ENCODE results near the gene LURAP1L.

LURAP1L gene

DNA sequence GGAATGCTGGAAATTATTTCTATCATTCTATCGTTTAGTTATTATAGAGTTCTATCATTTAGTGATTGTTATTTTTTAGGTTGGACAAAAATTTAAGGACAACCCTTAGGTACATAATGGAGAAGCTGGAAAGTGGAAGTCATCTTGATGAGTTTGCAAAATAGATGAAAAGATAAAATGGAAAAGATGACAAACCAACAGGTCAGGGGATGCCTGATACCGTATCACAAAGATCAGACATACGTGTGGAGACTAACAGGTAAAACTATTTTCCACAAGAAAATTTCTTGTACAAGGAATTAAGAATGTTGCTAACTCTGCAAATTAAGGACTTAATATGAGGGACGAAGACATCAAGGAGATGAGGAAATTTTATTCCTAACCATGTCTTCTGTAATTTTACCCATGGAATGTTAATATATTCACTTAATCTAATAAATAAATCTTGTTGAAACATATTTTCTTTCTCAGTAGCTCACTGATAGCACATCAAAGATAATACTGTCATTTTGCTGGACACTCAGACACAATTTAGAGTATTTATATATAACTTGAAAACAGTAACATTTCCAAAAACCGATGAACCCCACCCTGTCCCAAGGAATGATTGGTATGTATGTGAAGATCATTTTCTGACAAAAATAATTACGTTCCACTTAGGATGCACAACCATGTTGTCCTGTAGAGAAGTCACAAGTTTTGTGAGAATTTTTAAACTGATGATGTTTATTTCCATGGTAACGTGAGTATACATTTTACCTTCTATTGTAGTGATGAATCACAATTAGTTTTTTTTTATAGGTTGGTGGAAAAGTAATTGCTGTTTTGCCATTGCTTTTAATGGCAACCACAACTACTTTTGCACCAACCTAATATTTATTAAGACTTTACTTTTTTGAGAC lies 2.6 kb downstream of the LURAP1L start:
- DNase-seq: no peak

DNA sequence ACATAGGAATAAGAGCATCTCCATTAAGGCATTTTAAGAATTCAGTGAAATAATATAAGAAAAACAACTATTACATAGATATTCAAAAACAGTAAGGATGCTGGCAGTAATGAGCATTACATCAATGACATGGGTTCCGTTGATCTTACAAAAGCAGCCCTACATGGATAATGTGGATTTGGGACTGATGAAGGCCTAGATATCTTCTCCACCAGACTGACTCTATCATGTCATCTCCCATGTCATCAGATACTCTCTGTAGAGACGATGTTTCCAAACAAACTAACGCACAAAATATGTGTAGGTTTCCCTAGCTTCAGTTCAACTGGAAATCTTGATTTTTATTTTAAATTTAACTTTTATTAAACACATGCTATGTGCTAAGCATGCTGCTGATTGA lies 3.6 kb downstream of the LURAP1L start:
- no peak for DNase-seq

DNA sequence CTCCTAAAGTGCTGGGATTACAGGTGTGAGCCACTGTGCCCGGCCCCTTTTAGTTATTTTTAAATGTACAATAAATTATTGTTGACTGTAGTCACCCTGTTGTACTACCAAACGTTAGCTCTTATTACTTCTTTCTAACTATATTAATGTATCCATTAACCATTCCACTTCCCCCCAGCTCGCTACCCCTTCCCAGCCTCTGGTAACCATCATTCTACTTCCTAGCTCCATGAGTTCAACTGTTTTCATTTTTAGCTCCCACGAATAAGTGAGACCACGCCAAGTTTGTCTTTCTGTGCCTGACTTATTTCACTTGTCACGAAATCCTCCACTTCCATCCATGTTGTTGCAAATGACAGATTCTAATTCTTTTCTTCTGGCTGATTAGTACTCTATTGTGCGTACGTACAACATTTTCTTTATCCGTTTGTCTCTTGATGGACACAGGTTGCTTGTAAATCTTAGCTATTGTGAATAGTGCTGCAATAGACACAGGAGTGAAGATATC lies 6.5 kb downstream of the LURAP1L start:
- DNase-seq: no peak

DNA sequence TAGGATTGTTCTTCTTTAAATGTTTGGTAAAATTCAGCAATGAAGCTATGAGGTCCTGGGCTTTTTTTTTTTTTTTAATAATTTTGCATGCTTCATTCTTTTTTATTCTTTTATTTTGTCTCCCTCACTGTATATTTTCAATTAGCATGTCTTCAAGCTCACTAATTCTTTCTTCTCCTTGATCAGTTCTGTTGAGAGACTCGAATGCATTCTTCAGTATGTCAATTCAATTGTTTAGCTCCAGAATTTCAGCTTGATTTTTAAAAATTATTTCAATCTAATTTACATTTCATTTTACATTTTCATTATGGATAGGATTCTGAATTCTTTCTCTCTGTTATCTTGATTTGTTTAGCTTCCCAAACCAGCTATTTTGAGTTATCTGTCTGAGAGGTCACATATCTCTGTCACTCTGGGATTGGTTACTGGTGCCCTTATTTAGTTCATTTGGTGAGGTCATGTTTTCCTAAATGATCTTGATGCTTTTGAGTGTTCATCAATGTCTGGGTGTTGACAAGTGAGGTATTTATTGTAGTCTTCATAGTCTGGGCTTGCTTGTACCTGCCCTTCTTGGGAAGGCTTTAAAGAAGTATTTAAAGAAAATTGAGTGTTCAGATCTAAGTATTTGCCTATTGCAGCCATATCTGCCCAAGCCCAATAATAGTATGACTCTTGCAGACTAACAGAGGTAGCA lies 9.1 kb downstream of the LURAP1L start:
- no peak for DNase-seq

DNA sequence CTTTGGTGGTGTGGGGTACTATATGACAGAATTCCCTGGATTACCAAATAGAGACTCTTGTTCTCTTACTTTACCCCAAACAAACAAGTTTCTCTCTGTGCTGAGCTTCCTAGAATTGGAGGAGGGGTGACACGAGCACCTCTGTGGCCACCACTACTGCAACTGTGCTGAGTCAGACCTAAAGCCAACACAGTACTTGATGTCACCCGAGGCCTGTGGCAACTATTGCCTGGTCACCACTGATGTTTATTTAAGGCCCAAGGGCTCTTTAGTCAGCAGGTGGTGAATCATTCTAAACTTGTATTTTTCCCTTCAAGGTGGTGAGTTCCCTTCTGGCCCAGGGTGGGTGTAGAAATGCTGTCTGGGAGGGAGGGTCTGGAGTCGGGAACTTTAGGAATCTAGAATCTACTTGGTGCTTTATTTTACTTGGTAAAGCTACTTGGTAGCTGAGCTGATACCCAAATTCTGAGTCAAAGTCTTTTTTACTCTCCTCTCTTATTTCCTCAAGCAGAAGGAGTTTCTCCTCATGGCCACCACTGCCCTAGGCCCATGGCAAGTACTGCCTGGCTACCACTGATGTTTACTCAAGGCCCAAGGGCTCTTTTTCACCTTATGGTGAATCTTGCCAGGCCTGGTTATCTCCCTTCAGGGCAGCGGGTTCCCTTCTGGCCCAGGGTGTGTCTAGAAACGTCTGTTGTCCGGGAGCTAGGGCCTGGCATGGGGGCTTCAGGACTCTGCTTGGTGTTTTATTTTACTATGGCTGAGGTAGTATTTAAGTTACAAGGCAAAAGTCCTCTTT lies 9.8 kb downstream of the LURAP1L start:
- no peak for DNase-seq

DNA sequence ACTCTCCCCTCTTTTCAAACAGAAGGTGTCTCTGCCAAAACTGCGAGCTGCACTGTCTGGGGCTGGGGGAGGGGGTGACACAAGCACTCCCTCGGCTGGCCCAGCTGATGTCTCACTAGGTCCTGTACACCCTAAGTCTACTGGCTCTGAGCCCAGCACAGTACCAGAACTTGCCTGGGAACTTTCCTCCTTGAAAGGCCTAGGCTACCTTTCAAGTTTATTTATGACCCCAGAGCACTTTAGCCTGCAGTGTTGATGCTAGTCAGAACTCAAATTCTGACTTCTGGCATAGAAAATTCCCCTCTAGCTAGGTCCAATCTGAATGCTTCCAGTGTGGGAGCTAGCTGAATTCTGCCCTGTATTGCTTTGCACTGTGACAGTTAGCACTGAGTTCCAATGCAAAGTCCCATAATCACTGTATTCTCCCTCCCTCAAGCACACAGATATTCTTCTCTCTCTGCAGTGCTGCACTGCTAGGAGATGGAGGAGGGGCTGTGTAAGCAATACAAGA lies 10.5 kb downstream of the LURAP1L start:
- no peak for DNase-seq

DNA sequence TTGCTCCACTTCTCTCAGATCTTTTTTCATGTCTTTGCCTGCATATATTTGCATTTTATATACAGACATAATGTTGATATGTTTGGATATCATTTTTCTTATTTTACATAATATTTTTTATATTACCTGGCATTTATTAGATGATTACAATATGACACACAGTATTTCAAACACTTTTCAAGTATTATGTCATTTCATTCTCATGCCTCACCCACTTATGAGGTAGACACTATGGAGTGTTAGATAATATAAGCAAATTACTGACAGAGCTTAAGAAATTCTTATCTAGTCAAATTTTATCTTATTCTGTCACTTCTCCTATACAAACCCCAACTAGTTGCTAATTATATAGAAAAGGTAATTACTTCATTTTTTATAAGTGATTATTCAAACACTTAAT lies 11.1 kb downstream of the LURAP1L start:
- DNase-seq: no peak

DNA sequence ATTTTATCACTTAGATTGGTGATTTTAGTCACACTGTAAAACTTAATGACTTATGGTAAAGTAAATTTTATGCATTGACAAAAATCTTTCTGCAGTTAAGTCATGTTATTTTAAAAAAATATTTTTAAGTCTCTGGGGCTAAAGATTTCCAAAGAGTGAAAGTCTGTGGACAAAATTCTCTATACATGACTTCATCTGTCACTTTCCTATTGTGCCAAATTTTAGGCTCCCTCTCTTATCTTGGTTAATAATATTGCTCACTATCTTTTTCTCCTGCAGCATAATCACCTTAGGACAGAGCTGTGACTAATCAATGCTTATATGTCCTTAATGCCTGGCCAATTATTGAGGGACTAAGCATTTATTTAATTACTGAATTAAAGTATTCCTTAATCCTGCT lies 15.2 kb downstream of the LURAP1L start:
- DNase-seq: no peak

DNA sequence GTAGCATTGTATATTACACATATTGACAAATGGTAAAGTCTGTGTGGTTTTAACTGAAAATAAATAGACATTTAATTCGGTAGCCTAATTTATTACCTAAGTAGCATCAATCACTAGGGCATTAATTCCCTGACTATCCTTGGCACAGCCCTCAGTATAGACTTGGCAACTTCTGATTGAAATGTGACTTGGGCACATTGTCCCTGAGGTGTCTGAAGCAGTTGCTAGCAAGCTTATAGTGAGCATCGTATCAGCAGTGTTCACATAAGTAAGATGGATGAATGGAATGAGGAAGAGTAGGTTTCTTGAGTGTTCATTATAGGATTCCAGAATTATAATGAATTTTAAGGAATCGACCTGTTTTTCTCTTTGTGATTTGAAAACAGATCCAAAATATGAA lies 16.1 kb downstream of the LURAP1L start:
- DNase-seq: no peak

DNA sequence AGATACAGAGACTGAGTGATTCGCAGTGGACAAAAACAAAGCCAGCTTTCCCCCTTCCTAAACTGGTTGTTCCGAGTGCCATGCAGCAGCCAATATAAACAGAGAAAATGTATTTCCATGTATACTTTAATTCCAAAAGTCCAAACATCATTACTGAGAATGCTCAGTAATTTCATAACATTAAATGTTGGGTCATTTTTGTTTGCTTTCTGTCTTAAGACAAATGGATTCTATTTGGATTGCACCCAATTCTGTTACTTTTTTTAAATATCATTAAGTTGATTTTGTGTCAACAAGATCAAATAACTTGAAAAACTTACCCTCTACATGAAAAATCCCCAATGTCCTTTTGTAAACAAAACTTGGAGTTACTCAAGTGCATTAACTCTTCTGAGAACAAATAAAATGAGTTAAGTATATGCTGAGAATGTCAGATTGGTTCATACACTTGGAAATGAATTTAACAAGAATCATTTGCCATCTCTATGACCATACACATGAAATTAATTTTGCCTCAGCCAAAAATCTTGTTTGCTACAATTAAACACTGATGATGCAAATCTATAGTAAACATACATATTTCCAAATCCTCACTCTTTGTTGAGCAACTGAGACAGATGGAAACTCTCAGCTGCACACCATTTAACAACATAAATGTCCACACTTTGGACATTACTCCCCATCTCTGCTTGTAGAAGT lies 19.4 kb downstream of the LURAP1L start:
- DNase-seq: no peak

DNA sequence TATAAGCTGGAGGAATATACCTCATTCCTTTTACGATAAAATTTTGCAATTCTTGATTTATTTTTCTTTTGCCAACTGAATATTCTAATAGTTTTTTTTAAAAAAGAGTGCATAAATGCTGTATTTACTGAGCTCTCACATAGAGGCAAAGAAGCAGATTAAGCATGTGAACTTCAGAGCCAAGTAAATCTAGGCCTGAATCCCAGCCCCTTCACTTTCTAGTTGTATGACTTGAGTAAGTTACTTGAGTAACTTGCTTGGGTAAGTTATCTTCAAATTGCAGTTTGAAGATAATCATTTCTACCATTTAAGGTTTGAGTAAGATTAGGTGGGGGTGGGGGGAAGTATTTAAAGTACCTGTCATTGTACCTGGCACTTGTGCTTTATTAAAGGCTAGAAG lies 21.8 kb downstream of the LURAP1L start:
- DNase-seq: no peak

DNA sequence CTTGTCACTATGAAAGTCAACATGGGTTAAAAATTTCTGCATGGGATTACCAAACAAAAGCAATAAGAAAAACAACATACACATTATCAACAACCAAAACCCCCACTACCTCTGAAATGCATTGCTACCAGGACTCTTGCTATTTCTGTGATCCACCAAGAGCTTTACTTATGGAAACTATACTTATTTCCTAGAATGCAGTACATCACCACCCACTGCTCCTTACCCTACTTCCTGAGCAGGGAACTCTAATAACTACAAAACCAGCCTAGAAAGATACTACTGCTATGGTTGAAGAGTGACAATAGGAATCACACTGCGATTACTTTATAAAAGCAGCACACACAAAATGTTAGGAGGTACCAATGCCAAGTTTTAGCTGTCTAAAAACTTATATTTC lies 22.2 kb downstream of the LURAP1L start:
- DNase-seq: no peak

DNA sequence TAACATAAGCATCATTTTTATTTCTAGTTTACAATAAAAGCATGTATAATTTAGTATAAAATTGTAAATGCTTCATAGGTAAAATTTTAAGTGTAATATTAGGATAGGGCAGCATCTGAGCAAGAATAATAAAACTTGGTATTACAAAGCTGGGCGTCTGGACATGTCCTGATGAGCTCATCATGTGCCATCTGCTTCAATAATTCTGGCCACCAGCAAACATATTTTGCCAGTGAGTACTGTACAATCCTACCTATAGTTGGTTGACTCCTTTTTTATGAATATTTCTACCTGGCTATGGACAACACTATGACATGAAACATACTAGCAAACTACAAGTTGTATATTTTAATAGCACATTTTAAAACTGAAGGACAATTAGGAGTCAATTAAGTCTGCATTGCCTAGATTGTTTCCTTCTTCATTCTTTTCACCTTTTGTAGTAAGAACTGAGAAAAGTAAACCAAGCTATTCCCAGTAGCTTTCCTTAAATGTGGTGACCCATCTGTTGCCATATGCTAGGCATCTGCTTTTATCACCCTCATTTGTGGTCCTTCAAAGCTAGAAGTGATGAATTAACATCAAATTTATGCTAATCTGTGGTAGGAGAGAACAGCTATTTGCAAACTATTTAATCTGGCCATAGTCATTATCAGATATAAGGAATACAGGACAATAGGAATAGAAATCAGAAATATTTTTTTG lies 23.4 kb downstream of the LURAP1L start:
- DNase-seq: no peak

DNA sequence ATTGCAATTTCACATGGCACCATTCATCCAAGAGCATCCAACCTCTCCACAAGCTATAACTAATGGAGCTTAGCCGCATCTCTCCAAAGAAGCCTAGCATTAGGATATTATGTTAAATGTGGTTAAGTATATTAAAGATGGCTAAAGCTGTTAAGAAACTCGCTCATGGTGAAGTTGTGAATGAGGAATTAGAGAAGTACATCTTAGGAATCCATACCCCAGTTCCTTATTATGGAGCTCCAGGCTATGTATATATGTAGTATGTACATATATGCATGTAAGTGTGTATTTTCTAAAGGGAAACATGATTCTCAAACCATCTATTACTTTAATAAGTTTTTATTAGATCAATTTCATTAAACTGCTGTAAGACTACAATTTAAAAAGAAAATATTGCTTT lies 26.4 kb downstream of the LURAP1L start:
- no peak for DNase-seq

DNA sequence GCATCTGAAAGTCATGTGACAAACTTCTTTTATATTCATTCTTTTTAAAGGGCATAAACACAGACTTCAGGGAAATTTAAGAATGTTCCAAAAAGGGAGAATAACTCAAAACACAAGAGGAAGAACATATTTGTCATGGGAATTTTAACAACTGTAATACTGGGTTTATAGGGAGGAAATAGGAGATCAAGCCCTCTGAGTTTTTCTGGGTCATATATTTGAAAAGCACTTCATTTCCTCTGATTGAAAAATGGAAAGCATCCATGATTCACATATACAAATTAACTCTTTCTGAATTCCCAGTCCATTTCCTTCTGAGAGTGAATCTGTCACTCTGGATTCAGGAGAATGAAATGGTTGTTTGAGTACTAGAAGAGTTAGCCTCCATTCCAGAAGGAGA lies 26.8 kb downstream of the LURAP1L start:
- DNase-seq: no peak

DNA sequence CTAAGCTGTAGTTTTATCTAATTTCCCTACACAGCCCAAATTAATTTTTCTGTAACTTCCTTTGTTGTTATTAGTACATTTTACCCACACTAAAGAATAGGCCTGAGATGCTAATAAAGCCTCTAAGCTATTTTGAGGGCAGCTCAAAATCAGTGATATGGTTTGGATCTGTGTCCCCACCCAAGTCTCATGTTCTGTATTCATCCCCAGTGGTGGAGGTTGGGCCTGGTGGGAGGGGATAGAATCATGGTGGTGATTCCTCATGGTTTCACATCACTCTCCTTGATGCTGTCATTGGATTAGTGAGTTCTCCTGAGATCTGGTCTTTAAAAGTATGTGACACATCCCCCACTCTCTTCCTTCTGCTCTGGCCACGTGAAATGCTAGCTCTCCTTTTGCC lies 27.3 kb downstream of the LURAP1L start:
- no peak for DNase-seq

DNA sequence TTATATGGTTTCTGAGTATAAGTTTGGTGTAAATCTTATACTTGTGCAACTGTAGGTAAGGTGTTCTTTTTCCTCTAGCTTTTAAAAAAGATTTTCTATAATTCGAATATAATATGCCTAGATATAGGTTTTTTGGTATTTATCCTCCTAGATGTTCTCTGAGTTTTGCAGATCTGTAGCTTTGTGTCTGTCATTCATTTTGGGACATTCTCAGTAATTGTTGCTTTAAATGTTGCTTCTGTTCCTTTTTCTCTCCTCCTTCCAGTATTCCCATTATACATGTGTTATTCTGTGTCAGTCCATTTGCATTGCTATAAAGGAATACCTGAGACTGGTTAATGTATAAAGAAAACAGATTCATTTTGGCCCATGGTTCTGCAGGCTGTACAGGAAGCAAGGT lies 33.7 kb downstream of the LURAP1L start:
- DNase-seq: no peak

DNA sequence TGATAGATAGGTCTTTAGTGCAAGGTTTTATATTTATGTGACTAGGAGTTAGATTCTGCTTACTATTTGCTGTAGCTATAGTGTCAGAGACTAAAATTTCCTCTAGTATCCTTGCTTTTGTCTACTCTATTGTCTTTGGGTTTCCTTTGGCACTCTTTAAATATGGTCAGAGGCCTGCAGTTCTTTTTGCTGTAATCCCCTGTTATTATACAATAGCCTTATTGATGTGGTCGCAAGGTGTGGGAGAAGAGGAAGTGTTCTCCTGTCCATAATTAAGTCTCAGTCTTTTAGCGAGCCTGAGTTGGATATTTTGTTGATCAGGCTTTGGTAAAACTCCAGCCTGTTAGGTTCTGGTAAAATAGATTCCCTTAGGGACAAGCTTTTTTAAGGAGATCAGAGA lies 34.9 kb downstream of the LURAP1L start:
- DNase-seq: no peak

DNA sequence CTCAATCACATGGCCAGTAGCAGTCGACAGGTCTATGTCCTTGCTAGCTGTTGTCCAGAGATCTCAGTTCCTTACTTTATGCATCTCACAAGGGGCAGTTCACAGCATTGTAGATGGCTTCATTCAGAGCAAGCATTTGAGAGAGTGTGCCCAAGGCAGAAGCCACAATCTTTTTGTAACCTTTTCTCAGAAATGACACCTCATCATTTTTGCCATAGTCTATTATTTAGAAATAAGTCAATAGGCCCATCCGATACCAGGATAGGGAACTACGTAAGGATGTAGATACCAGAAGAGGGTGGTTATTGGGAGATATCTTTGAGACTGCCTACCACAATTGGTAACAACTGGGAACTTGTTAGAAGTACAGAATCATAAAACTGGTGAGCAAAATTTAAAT lies 37.1 kb downstream of the LURAP1L start:
- DNase-seq: no peak

DNA sequence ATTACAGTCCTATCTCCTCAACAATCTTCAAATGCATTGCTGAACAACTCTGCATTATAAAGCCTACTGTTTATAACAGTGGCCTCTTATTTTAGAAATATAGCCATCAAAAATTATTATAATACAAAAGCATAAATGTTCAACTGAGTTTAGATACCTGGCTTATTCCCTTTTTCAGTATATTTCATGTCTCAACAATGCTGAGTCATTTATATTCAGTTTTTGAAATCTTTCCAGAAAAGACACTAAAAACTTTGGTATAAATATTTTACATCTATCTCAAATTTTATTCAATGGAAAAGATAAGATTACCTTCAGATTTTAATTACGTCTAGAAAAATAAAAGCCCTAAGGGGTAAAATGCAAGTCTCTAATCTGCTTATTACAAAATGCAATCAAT lies 37.9 kb downstream of the LURAP1L start:
- no peak for DNase-seq

DNA sequence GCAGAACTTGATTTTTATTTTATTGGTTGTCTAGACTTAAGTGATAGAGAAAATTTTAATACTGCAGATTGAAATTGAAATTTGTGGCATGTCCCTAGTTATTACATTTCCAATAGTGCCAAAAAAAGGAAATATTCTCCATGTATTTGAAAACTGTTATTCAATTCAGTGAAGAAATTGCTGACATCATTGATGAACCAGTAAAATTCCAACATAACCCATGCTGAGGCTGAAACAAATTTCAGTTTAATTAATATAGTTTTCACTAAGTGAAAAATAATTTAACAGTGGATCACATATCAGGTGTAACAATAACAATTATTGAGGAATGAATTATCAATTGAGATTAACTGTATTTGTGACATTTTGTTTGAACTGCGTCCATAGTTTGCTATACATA lies 38.7 kb downstream of the LURAP1L start:
- DNase-seq: no peak
